HUES48 (cell line): Measurements from ENCODE around the gene FCAMR.

ENCODE experiments used
- H3K27ac ChIP-seq: one replicate; pipeline ENCODE4 v1.7.0; 2013; ENCODE audit warnings: low read depth, low read length, inconsistent platforms
- H3K27me3 ChIP-seq: 2 replicates; pipeline ENCODE4 v1.6.1; 2013; ENCODE audit warnings: mild to moderate bottlenecking, low read length; ENCODE audit not compliant: control insufficient read depth, insufficient read depth
- H3K36me3 ChIP-seq: 2 replicates; pipeline ENCODE4 v1.6.1; 2013; ENCODE audit warnings: low read length; ENCODE audit not compliant: control insufficient read depth, insufficient read depth
- H3K4me1 ChIP-seq: 2 replicates; pipeline ENCODE4 v1.6.1; 2013; ENCODE audit warnings: mild to moderate bottlenecking, low read length; ENCODE audit not compliant: control insufficient read depth, insufficient read depth
- H3K4me3 ChIP-seq: 2 replicates; pipeline ENCODE4 v1.5.1; 2013; ENCODE audit warnings: mild to moderate bottlenecking, low read depth, low read length
- H3K9ac ChIP-seq: 2 replicates; pipeline ENCODE4 v1.6.1; 2013; ENCODE audit warnings: mild to moderate bottlenecking, low read depth, low read length, moderate library complexity
- H3K9me3 ChIP-seq: 2 replicates; pipeline ENCODE4 v1.6.1; 2013; ENCODE audit warnings: low read length; ENCODE audit not compliant: control insufficient read depth, insufficient read depth

FCAMR gene

DNA sequence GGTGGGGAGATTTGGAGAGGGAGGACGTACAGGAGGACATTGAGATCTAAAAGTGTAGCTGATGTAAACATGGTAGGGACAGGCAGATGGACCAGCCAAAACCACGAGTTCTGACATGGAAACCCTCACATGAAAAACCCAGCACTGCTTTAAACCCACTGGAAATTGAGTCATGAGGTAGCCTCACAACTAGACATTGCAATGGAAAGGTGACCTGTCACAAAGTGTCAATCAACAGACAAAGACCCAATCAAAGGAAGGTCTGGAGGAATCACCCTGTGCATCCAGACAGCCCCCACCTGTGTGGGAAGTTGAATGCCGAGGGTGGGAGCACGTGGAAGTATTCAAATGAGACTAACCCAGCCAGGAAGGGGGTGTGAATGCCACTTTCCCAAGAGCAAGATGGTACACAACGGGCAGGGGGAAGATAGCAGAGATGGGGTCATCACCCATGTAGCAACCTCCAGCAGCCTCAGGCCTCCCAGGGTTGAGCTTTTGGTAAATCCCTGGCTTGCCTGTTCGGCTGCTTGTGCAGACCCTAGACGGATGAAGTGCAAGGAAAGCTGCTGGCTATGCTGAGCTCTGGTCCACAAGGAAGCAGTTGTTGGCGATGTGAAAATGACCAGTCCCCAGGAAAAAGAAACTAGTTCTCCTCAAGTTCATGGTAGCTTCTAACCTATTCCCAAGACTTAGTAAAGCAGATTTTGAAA, 54.1 kb downstream of the FCAMR start:
- Histone ChIP-seq H3K36me3 (no peaks in the 10 kb centered on the region), H3K9ac (no peak overlapping the region), H3K27ac (no peak overlapping the region), H3K4me1 (no peaks in the 10 kb centered on the region), H3K4me3 (no peak overlapping the region), H3K9me3 (no peaks in the 10 kb centered on the region), H3K27me3 (no peaks in the 10 kb centered on the region)

- no peak overlapping the region for H3K9ac ChIP-seq
- no peaks in the 10 kb centered on the region for H3K9me3 ChIP-seq
- H3K4me3 ChIP-seq, result no peak overlapping the region
- no peaks in the 10 kb centered on the region for H3K36me3 ChIP-seq
- H3K27ac ChIP-seq, result no peak overlapping the region
- H3K27me3 ChIP-seq, result peaks cover 8% of the 10 kb centered on the region
- no peaks in the 10 kb centered on the region for H3K4me1 ChIP-seq
These were observed 55.1 kb downstream of the FCAMR start for GRCh38 chr1:206915030-206915735.

GRCh38 chr1:206913766-206914537, 56.3 kb downstream of the FCAMR start:
- no peak overlapping the region for H3K9ac ChIP-seq

DNA sequence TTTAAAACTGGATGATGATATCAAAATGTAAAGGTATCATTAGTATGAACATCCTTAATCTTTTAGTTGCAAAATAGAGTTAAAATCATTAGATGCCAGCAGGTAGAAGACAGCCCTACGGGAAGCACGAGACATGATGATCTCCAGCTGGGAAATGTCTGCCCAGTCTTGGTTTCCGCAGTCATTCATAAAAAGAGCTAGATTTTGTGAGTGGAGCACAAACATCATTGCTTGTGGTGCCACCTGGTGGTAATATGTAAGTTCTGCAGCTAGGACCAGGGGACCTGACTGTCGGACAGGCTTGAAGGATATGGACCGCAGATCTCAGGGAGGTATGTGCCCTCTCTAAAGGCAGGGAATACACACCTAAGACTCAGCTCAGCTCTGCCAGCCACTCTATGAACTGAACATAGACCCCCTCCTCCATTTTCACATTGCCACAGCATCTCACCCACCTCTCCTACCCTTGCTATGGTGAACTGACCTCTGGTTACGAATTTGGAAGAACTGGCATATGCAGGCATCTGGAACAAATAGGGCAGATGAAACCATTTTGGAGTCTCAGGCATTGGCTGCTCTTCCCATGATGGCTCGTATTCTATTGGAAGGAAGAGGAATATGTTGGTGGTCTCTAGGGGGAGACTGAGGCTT, 57.7 kb downstream of the FCAMR start:
- H3K36me3 ChIP-seq, result no peaks in the 10 kb centered on the region
- H3K4me3 ChIP-seq, result no peak overlapping the region
- H3K4me1 ChIP-seq, result peaks cover 6% of the 10 kb centered on the region
- no peak overlapping the region for H3K9ac ChIP-seq
- H3K27ac ChIP-seq, result no peak overlapping the region
- H3K27me3 ChIP-seq, result peaks cover 32% of the 10 kb centered on the region
- H3K9me3 ChIP-seq, result no peaks in the 10 kb centered on the region

More at GRCh38 chr1:206913766-206914537, 56.3 kb downstream of the FCAMR start:
- no peaks in the 10 kb centered on the region for H3K36me3 ChIP-seq
- H3K4me1 ChIP-seq, result peaks cover 2% of the 10 kb centered on the region
- no peak overlapping the region for H3K27ac ChIP-seq
- H3K27me3 ChIP-seq, result peaks cover 19% of the 10 kb centered on the region
- no peaks in the 10 kb centered on the region for H3K9me3 ChIP-seq
- H3K4me3 ChIP-seq, result no peak overlapping the region

DNA sequence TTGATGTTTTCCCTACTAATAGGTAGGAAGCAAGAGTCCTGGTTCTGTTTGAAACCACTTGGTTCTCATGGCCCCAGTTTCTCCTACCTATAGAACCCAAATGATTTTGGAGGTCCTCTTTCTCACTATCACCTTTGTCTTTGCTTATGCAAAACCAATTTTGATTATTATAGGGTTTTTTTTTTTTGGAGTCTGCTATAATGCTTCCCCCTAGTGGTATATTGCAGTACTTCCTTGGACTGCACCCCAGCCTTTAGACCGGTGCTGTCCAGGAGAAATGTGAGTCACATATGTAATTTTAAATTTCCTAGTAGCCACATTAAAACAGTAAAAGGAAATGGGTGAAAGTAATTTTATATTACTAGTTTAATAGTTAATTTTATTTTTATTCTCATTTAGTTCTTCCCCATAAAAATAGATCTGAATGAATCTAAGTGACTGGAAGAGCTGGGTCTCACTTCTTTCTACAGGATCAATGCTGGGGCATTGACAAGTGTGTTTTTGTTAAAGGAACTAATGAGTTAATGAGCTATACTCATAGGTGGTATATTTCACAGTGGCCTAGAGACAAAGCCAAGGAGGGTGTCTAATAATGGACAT, 59.1 kb downstream of the FCAMR start:
- Histone ChIP-seq H3K27ac (no peak overlapping the region), H3K9me3 (no peaks in the 10 kb centered on the region), H3K4me1 (peaks cover 9% of the 10 kb centered on the region), H3K36me3 (no peaks in the 10 kb centered on the region), H3K9ac (no peak overlapping the region), H3K4me3 (no peak overlapping the region), H3K27me3 (peaks cover 42% of the 10 kb centered on the region)

DNA sequence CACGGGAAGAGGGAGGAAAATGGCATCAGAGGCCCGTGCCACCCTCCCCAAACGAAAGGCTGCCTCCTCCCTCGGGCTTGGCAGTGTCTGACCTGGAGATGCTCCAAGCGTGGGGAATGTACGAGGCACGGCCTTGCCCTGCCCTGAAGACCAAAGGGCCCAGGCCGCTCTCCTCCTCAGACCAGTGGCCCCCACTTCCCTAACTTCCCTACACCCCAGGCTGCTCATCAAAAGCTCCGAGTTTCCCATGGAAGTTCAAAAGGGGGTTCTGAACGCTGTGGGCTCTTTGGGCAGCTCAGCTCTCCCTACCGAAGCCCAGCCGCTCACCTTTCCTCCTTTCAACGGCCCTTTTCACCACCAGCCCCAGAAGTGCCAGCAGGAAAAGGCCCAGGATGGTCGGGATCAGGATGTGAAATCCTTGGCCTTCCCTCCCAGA, 60.4 kb downstream of the FCAMR start:
- Histone ChIP-seq H3K4me1 (peaks cover 9% of the 10 kb centered on the region), H3K36me3 (no peaks in the 10 kb centered on the region), H3K27me3 (peaks cover 42% of the 10 kb centered on the region), H3K4me3 (peak overlapping the region; percentile 72), H3K9me3 (no peaks in the 10 kb centered on the region), H3K9ac (no peak overlapping the region), H3K27ac (no peak overlapping the region)

GRCh38 chr1:206909161-206909882, 60.9 kb downstream of the FCAMR start:
- Histone ChIP-seq H3K27ac (no peak overlapping the region), H3K9me3 (no peaks in the 10 kb centered on the region), H3K36me3 (no peaks in the 10 kb centered on the region), H3K4me1 (peaks cover 9% of the 10 kb centered on the region), H3K27me3 (peaks cover 42% of the 10 kb centered on the region), H3K9ac (no peak overlapping the region), H3K4me3 (peak overlapping the region; percentile 72)

- Histone ChIP-seq H3K27me3 (peaks cover 42% of the 10 kb centered on the region), H3K9ac (no peak overlapping the region), H3K36me3 (no peaks in the 10 kb centered on the region), H3K4me3 (no peak overlapping the region), H3K27ac (no peak overlapping the region), H3K4me1 (peaks cover 9% of the 10 kb centered on the region), H3K9me3 (no peaks in the 10 kb centered on the region)
These were observed 62.2 kb downstream of the FCAMR start for GRCh38 chr1:206908038-206908437.
